Esophagus squamous epithelium (tissue), 4 donors: ENCODE measurements around the gene GLYAT.

Experiments
- CTCF ChIP-seq, 6 experiments: fragments of 450-650 bp in 4 of 6; fragments of 200-600 bp in 2 of 6; sonication (generic) in 2 of 6; IDR thresholded peaks; one replicate each; pipeline ENCODE4 v1.5.1; 2016 to 2019; ENCODE audit warnings: antibody characterized with exemption in 6 of 6, mild to moderate bottlenecking in 4 of 6, moderate library complexity in 4 of 6
- POLR2A ChIP-seq, 4 donors: fragments of 450-650 bp; IDR thresholded peaks; one replicate each; pipeline ENCODE4 v1.6.1; 2017; ENCODE audit warnings: antibody characterized with exemption in 4 of 4, mild to moderate bottlenecking in 4 of 4, moderate library complexity in 3 of 4

- TF ChIP-seq CTCF (IDR thresholded peaks at IDR 0.05), result no peak
- no peak for TF ChIP-seq POLR2A (IDR thresholded peaks at IDR 0.05)
Measured at GRCh38 chr11:58780578-58780977, 48.8 kb upstream of the GLYAT start.
